PFSK-1 (cell line): ENCODE results near the gene IGSF9B.

Source experiments
- FOXP2 ChIP-seq: optimal IDR thresholded peaks from 2 replicates; pipeline ENCODE3; 2011; ENCODE audit warnings: borderline replicate concordance, control low read depth, inconsistent platforms; ENCODE audit not compliant: insufficient read depth; ENCODE audit errors: extremely low read length, extremely low read depth
- POLR2AphosphoS5 ChIP-seq: IDR thresholded peaks from 2 replicates; pipeline ENCODE4 v1.6.1; 2012; ENCODE audit warnings: low read depth, mild to moderate bottlenecking, control low read depth, low read length, moderate library complexity
- REST ChIP-seq, 2 experiments: IDR thresholded peaks; 2 replicates each; pipeline versions ENCODE4 v1.6.1 to v1.8.0; 2011 to 2012; ENCODE audit warnings: low read depth in 2 of 2, low read length in 2 of 2, control low read depth in 1 of 2, inconsistent platforms in 1 of 2, mild to moderate bottlenecking in 1 of 2, moderate library complexity in 1 of 2; ENCODE audit not compliant: insufficient read depth in 1 of 2
- SIN3A ChIP-seq: IDR thresholded peaks from 2 replicates; pipeline ENCODE4 v1.6.1; 2012; ENCODE audit warnings: mild to moderate bottlenecking, low read length, moderate library complexity, borderline replicate concordance; ENCODE audit not compliant: insufficient read depth
- TAF1 ChIP-seq: IDR thresholded peaks from 2 replicates; pipeline ENCODE4 v1.6.1; 2012; ENCODE audit warnings: low read length, control low read depth, borderline replicate concordance; ENCODE audit not compliant: insufficient read depth

IGSF9B gene

GRCh38 chr11:133987171-133987570 lies 30.4 kb upstream of the IGSF9B start:
- TF ChIP-seq POLR2AphosphoS5 = no peak
- no peak for TF ChIP-seq FOXP2
- TF ChIP-seq SIN3A = no peak
- TF ChIP-seq TAF1 = no peak
- no peak for TF ChIP-seq REST (IDR thresholded peaks at IDR 0.05; ENCODE audit: insufficient read depth in 1 of 2, low read depth in 2 of 2, low read length in 2 of 2)

GRCh38 chr11:133985981-133986944 lies 29.5 kb upstream of the IGSF9B start:
- TF ChIP-seq TAF1 (no peak), REST (IDR thresholded peaks at IDR 0.05; ENCODE audit: insufficient read depth in 1 of 2, low read depth in 2 of 2, low read length in 2 of 2) (no peak)

GRCh38 chr11:133984828-133985227 lies 28.1 kb upstream of the IGSF9B start:
- TF ChIP-seq TAF1 (no peak), FOXP2 (no peak), SIN3A (no peak), POLR2AphosphoS5 (no peak), REST (IDR thresholded peaks at IDR 0.05; ENCODE audit: insufficient read depth in 1 of 2, low read depth in 2 of 2, low read length in 2 of 2) (no peak)

- no peak for TF ChIP-seq SIN3A
- TF ChIP-seq REST (IDR thresholded peaks at IDR 0.05; ENCODE audit: insufficient read depth in 1 of 2, low read depth in 2 of 2, low read length in 2 of 2) = no peak
- TF ChIP-seq TAF1 = no peak
- TF ChIP-seq FOXP2 = no peak
- no peak for TF ChIP-seq POLR2AphosphoS5
Measured at GRCh38 chr11:133983660-133984316, 27.0 kb upstream of the IGSF9B start.
